Retinal pigment epithelial cell (primary cell): ENCODE data around the gene CSN1S1.
A peak's percentile ranks its signal among the peaks of the same experiment; 100 is the strongest.

Experiments
- DNase-seq: peaks from one replicate; pipeline ENCODE4 v3.0.0-alpha.2; 2010; ENCODE audit warnings: low read depth
- H3K4me3 ChIP-seq: 2 replicates; pipeline ENCODE4 v1.5.1; 2011; ENCODE audit warnings: mild to moderate bottlenecking, low read length, control low read depth, moderate library complexity
- CTCF ChIP-seq: conservative IDR thresholded peaks from 2 replicates; pipeline ENCODE4 v1.5.1; 2011; ENCODE audit warnings: low read depth, low read length, control low read depth, inconsistent platforms

CSN1S1 gene

GRCh38 chr4:69986663-69987062 lies 55.8 kb downstream of the CSN1S1 start:
- DNase-seq, result no peak
- no peak for TF ChIP-seq CTCF
- H3K4me3 ChIP-seq, result no peak overlapping the region

GRCh38 chr4:69991016-69991415 lies 60.1 kb downstream of the CSN1S1 start:
- TF ChIP-seq CTCF, result no peak
- no peak for DNase-seq
- no peak overlapping the region for H3K4me3 ChIP-seq

GRCh38 chr4:69994782-69995181 lies 63.9 kb downstream of the CSN1S1 start:
- TF ChIP-seq CTCF, result no peak
- DNase-seq, result no peak
- H3K4me3 ChIP-seq, result no peak overlapping the region

GRCh38 chr4:69995526-69996016 lies 64.7 kb downstream of the CSN1S1 start, which contains the start of gene STATH:
TSS of gene STATH (plus strand) at chr4:69995966. CDS start at chr4:69998438, 2,472 bp downstream.
- DNase-seq, result peak; percentile 18
- TF ChIP-seq CTCF, result no peak
- no peak within 1 kb of the TSS for H3K4me3 ChIP-seq
